Skeletal muscle satellite cell (primary cell): ENCODE data around the gene ZNF93.
"Not testable (repeated sequence)": the region's sequence is repeated elsewhere in the genome, so short reads cannot be mapped to it uniquely, and the experiment has no call there.

ENCODE experiments used
- H3K27me3 ChIP-seq: 2 replicates; pipeline ENCODE4 v1.7.0; 2013; ENCODE audit warnings: low read length; ENCODE audit not compliant: control insufficient read depth, insufficient read depth
- H3K36me3 ChIP-seq: 2 replicates; pipeline ENCODE4 v1.7.0; 2013; ENCODE audit warnings: mild to moderate bottlenecking, control low read depth, low read length; ENCODE audit not compliant: insufficient read depth
- H3K4me1 ChIP-seq: 2 replicates; pipeline ENCODE4 v1.7.0; 2013; ENCODE audit warnings: low read length; ENCODE audit not compliant: control insufficient read depth, insufficient read depth
- H3K4me2 ChIP-seq: 2 replicates; pipeline ENCODE4 v1.7.0; 2013; ENCODE audit warnings: mild to moderate bottlenecking, low read length
- H3K4me3 ChIP-seq: 2 replicates; pipeline ENCODE4 v1.7.0; 2013; ENCODE audit warnings: low read length
- H3K9ac ChIP-seq: 2 replicates; pipeline ENCODE4 v1.7.0; 2013; ENCODE audit warnings: mild to moderate bottlenecking, low read depth, low read length, moderate library complexity
- H3K9me3 ChIP-seq: replicated peaks from 2 replicates; pipeline ENCODE4 v1.7.0; 2013; ENCODE audit warnings: mild to moderate bottlenecking, control low read depth, low read length

The ZNF93 gene

GRCh38 chr19:19892055-19892941, 8.4 kb upstream of the ZNF93 start:
- H3K27me3 ChIP-seq, H3K4me2 ChIP-seq, H3K4me3 ChIP-seq, H3K9ac ChIP-seq, H3K4me1 ChIP-seq: not testable (repeated sequence)
- H3K9me3 ChIP-seq: peaks cover 31% of the 10 kb centered on the region
- H3K36me3 ChIP-seq: peaks cover 25% of the 10 kb centered on the region

GRCh38 chr19:19900139-19900728, 512 bp upstream of the ZNF93 start:
- H3K9ac ChIP-seq: peak overlapping the region; percentile 72
- peak overlapping the region; percentile 90 for H3K4me3 ChIP-seq
- H3K4me2 ChIP-seq: peak overlapping the region; percentile 90
- no peaks in the 10 kb centered on the region for H3K36me3 ChIP-seq
- peaks cover 23% of the 10 kb centered on the region for H3K9me3 ChIP-seq
- no peaks in the 10 kb centered on the region for H3K4me1 ChIP-seq
- H3K27me3 ChIP-seq: no peaks in the 10 kb centered on the region

GRCh38 chr19:19907551-19907950, 6.8 kb downstream of the ZNF93 start:
- H3K27me3 ChIP-seq, H3K9ac ChIP-seq, H3K4me2 ChIP-seq, H3K4me3 ChIP-seq, H3K36me3 ChIP-seq, H3K4me1 ChIP-seq, H3K9me3 ChIP-seq: not testable (repeated sequence)

GRCh38 chr19:19909654-19910053, 8.9 kb downstream of the ZNF93 start:
- no peaks in the 10 kb centered on the region for H3K4me1 ChIP-seq
- peaks cover 7% of the 10 kb centered on the region for H3K36me3 ChIP-seq
- H3K27me3 ChIP-seq: no peaks in the 10 kb centered on the region
- no peak overlapping the region for H3K4me2 ChIP-seq
- H3K4me3 ChIP-seq: no peak overlapping the region
- H3K9me3 ChIP-seq: peaks cover 4% of the 10 kb centered on the region
- no peak overlapping the region for H3K9ac ChIP-seq

- no peak overlapping the region for H3K4me2 ChIP-seq
- H3K9ac ChIP-seq: no peak overlapping the region
- H3K4me3 ChIP-seq: no peak overlapping the region
- no peaks in the 10 kb centered on the region for H3K4me1 ChIP-seq
- peaks cover 9% of the 10 kb centered on the region for H3K36me3 ChIP-seq
- no peaks in the 10 kb centered on the region for H3K27me3 ChIP-seq
- H3K9me3 ChIP-seq: no peaks in the 10 kb centered on the region
Observed at GRCh38 chr19:19911150-19911549, 10.4 kb downstream of the ZNF93 start.

DNA sequence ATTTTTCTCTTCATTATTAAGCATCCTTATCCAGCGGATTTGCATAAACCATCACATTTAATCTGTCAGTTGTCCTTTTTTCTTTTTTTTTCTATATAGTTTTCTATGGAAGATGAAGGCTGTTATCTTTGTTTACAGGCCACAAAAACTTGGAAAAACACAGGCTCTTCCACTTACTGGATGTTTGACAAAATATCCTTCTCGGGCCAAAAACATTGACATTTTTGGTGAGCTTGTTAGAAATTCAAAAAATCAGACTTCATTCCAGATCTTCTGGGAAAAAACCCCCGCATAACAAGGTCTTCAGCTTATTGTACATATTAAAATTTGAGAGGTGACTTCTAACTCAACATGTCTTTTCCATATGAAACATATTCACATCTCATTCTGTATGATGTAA, 13.8 kb downstream of the ZNF93 start:
- Histone ChIP-seq H3K27me3 (no peaks in the 10 kb centered on the region), H3K9ac (no peak overlapping the region), H3K36me3 (peaks cover 2% of the 10 kb centered on the region), H3K4me1 (no peaks in the 10 kb centered on the region), H3K4me2 (no peak overlapping the region), H3K4me3 (no peak overlapping the region), H3K9me3 (no peaks in the 10 kb centered on the region)

GRCh38 chr19:19930417-19930816, 29.7 kb downstream of the ZNF93 start:
- H3K4me3 ChIP-seq, H3K27me3 ChIP-seq, H3K4me1 ChIP-seq, H3K9ac ChIP-seq, H3K4me2 ChIP-seq: not testable (repeated sequence)
- Histone ChIP-seq H3K36me3 (peaks cover 54% of the 10 kb centered on the region), H3K9me3 (peaks cover 31% of the 10 kb centered on the region)

DNA sequence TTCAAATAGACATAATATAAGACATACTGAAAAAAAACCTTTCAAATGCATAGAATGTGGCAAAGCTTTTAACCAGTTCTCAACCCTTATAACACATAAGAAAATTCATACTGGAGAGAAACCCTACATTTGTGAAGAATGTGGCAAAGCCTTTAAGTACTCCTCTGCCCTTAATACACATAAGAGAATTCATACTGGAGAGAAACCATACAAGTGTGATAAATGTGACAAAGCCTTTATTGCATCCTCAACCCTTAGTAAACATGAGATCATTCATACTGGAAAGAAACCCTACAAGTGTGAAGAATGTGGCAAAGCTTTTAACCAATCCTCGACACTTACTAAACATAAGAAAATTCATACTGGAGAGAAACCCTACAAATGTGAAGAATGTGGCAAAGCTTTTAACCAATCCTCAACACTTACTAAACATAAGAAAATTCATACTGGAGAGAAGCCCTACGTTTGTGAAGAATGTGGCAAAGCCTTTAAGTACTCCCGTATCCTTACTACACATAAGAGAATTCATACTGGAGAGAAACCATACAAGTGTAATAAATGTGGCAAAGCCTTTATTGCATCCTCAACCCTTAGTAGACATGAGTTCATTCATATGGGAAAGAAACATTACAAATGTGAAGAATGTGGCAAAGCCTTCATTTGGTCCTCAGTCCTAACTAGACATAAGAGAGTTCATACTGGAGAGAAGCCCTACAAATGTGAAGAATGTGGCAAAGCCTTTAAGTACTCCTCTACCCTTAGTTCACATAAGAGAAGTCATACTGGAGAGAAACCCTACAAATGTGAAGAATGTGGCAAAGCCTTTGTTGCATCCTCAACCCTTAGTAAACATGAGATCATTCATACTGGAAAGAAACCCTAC, 32.9 kb downstream of the ZNF93 start:
- H3K4me1 ChIP-seq, H3K4me2 ChIP-seq, H3K27me3 ChIP-seq, H3K9ac ChIP-seq, H3K4me3 ChIP-seq: not testable (repeated sequence)
- Histone ChIP-seq H3K36me3 (peaks cover 41% of the 10 kb centered on the region), H3K9me3 (peaks cover 38% of the 10 kb centered on the region)

- H3K9me3 ChIP-seq: peaks cover 40% of the 10 kb centered on the region
- no peak overlapping the region for H3K9ac ChIP-seq
- H3K4me2 ChIP-seq: no peak overlapping the region
- no peaks in the 10 kb centered on the region for H3K4me1 ChIP-seq
- H3K36me3 ChIP-seq: peaks cover 25% of the 10 kb centered on the region
- no peaks in the 10 kb centered on the region for H3K27me3 ChIP-seq
- no peak overlapping the region for H3K4me3 ChIP-seq
Observed at GRCh38 chr19:19937403-19937802, 36.7 kb downstream of the ZNF93 start.

GRCh38 chr19:19938449-19938848, 37.7 kb downstream of the ZNF93 start:
- Histone ChIP-seq H3K4me2 (no peak overlapping the region), H3K4me3 (no peak overlapping the region), H3K4me1 (no peaks in the 10 kb centered on the region), H3K9ac (no peak overlapping the region), H3K36me3 (peaks cover 17% of the 10 kb centered on the region), H3K9me3 (peaks cover 30% of the 10 kb centered on the region), H3K27me3 (no peaks in the 10 kb centered on the region)

DNA sequence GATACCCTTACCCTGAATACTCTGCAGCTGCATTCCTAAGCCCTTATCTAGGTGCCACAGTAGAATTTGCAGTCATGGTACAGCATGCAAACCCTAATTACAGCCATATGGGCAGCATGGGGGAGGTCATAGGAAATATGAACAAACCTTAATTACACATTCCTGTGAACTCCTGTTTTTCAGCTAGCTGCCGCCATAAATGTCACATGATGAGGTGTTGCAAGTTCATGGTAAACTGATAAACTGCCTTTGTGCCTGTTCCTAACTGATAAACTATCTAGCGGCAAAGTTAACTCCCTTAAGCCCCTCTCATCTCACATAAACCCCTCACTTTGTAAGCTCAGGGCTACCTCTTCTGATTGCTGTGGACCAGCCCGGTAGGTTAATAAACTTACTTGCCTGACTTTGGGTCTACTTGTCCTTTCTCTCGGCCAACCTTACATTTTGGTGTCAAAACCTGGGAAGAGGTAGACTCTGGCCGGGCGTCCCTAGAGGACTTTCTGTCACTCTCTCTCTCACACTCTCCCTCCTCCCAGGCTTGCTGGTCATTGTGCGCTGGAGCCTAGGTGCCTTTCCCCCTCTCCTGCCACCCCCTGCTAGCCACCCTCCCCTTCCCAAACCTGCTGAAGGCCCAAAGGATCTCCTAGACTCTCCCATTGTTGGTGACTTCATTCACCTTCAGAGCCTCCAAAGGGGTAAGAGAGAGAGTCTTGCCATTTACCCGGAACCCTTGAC, 43.3 kb downstream of the ZNF93 start:
- Histone ChIP-seq H3K27me3 (no peaks in the 10 kb centered on the region), H3K4me1 (no peaks in the 10 kb centered on the region), H3K9ac (no peak overlapping the region), H3K4me2 (no peak overlapping the region), H3K9me3 (peaks cover 14% of the 10 kb centered on the region), H3K36me3 (no peaks in the 10 kb centered on the region), H3K4me3 (no peak overlapping the region)
